Coronary artery (tissue), 2 donors: ENCODE data around the gene KLHDC4.
A peak's percentile ranks its signal among the peaks of the same experiment; 100 is the strongest.

Experiments used
- DNase-seq: peaks from one replicate; pipeline ENCODE4 v3.0.0-alpha.2; 2017; ENCODE audit warnings: low spot score
- H3K27ac ChIP-seq, 2 donors: fragments of 200-600 bp; sonication (generic); one replicate each; pipeline ENCODE4 v1.5.1; 2016 to 2019
- H3K4me3 ChIP-seq: fragments of 200-600 bp; sonication (generic); 2 replicates; pipeline ENCODE4 v1.5.1; 2016; ENCODE audit warnings: mild to moderate bottlenecking, moderate library complexity
- TF ChIP-seq, protein P1 (sequence below): fragments of 200-600 bp; sonication (generic); IDR thresholded peaks from one replicate; pipeline ENCODE4 v1.5.1; 2019; ENCODE audit warnings: antibody characterized with exemption

Gene KLHDC4

DNA sequence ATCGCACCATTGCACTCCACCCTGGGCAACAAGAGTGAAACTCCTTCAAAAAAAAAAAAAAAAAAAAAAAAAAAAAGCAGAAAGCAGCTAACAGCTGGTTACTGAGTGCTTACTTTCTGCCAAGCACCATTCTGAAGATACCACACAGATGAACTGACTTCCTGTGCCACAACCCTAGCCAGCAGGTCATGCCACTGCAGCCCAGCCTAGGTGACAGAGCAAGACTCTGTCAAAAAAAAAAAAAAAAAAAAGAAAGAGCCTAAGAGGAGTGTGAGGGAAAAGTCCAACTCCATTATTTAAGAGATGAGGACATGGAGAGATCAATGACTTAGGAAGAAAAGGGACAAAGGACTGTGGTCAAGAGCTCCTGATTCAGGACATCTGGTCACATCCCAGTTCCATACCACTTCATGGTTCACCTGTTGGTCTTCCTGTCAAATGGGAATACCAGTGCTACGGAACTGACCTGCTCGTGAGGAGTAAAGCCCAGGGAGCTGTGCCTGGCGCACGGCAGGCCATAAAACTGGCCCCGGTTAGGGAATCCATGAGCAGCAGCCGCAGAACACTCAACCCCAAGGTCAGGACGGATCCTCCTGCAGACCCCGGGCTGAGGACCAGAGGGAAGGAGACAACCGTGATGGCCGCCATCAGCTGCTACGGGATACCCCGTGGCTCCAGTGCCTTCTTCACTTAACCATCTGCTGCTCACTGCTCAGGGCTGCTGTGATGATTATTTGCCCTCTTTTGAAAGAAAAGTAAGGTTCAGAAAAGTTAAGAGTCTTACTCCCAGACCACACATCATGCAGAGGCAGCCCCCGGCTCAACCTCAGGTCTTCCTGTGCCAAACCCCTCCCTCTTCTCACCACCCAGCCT, 950 bp downstream of the KLHDC4 start:
- TF ChIP-seq, protein P1, sequence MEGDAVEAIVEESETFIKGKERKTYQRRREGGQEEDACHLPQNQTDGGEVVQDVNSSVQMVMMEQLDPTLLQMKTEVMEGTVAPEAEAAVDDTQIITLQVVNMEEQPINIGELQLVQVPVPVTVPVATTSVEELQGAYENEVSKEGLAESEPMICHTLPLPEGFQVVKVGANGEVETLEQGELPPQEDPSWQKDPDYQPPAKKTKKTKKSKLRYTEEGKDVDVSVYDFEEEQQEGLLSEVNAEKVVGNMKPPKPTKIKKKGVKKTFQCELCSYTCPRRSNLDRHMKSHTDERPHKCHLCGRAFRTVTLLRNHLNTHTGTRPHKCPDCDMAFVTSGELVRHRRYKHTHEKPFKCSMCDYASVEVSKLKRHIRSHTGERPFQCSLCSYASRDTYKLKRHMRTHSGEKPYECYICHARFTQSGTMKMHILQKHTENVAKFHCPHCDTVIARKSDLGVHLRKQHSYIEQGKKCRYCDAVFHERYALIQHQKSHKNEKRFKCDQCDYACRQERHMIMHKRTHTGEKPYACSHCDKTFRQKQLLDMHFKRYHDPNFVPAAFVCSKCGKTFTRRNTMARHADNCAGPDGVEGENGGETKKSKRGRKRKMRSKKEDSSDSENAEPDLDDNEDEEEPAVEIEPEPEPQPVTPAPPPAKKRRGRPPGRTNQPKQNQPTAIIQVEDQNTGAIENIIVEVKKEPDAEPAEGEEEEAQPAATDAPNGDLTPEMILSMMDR, result no peak
- peak overlapping the region; percentile 91 for H3K4me3 ChIP-seq
- H3K27ac ChIP-seq, result peak overlapping the region in 1 of 2 donors; percentile 86
- DNase-seq, result no peak

DNA sequence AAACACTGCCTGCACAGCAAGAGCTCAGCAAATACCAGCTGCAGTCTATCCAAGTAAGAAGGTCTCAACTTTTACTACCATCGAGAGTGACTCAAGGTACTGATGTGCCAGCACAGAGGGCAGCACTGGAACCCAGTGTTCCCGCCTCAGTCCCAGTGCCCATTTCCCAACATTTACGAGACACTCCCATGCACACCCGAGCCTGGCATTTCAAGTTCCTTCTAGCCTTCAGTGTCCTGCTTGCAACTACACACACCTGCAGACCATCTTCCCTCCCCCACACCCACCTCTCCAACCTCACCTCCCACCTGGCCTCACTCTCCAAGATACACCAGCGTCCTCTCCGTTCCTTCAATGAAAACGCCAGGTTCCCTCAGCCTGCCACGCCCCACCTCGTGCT, 3.2 kb downstream of the KLHDC4 start:
- no peak overlapping the region for H3K4me3 ChIP-seq
- TF ChIP-seq, protein P1, result no peak
- DNase-seq, result no peak
- no peak overlapping the region for H3K27ac ChIP-seq

DNA sequence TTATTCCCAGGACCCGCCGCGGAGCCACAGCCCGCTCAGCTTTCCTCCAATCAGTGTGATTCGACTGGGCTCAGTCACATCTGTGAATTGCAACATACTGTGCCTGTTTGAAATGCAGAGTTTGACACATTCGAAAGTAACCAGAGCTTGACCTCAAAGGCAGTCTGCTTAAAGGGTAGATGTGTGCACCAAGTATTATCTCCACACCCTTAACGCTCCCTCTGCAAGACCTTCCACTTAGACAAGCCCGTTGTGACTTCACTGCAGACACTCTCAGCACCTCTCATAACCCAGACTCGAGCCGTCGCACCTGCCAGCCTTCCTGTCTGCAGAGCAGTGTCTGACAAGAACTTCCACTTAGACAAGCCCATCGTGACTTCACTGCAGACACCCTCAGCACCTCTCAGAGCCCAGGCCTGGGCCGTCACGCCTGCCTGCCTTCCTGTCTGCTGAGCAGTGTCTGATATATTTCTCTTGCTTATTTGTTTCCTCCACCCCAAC, 3.7 kb downstream of the KLHDC4 start:
- no peak for DNase-seq
- no peak overlapping the region for H3K4me3 ChIP-seq
- H3K27ac ChIP-seq, result no peak overlapping the region
- TF ChIP-seq, protein P1, result no peak

DNA sequence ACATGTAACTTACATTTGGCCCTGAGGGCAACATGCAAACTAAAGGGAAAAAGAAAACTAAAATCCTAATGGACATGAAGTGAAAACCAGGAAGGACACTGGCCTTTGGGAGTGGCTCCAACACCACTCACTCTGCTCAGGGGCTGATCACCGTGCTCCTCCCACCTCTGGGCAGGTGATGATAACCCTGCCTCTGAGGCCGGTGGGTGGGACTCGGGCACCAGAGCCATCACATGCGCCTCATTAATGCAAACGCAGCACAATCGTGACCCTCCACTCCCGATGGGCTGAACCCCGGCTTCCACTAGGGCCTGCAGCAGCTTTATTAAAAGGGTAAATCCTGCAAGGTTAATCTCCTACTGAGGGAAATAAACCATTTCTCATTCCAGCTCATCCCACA, 4.7 kb downstream of the KLHDC4 start:
- no peak overlapping the region for H3K27ac ChIP-seq
- no peak overlapping the region for H3K4me3 ChIP-seq
- no peak for DNase-seq
- TF ChIP-seq, protein P1, result no peak

DNA sequence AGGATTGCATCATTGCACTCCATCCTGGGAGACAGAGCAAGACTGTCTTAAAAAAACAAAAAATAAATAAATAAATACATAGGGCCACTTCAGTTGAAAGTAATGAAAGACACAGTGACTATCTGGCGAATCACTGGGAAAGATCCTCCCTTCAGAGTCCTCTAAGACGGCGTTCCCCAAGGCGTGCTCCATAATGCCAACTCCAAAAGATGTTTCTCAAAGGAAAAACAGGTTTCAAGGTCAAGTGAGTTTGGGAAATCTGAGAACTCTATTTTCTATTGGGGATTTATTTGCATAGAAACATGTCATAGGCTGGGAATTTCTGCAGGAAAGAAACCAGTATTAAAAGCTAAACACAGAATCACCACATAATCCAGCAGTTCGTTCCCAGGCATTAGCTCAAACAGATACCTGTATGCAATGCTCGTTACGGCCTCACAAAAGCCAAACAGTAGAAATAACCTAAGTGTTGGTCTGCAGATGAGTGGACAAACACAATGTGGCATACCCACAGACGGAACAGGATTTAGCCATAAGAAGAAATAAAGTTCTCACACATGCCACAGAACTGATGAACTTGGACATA, 7.9 kb downstream of the KLHDC4 start:
- H3K4me3 ChIP-seq, result no peak overlapping the region
- DNase-seq, result no peak
- no peak overlapping the region for H3K27ac ChIP-seq
- TF ChIP-seq, protein P1, result no peak

DNA sequence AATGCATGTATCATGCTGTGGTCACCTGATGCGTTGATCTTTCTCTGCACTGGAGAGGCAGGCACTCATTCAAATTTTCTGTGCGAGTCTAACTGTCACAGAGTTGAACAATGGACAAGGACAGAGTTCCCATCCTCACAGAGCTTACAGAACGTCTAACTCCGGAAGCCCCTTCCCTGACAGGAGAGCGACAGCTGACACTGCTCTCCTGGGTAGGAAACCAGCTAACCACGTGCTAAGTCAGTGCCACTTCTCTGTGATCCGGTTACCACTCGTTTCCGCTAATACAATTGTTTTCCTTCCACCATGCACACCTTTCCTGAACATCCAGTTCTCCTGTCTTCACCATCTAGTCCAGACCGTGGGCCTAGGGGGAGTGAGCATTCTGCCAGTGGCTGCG, 11.3 kb downstream of the KLHDC4 start:
- DNase-seq, result no peak
- TF ChIP-seq, protein P1, result no peak
- H3K4me3 ChIP-seq, result no peak overlapping the region
- no peak overlapping the region for H3K27ac ChIP-seq
